Endometrial microvascular endothelial cells (primary cell): ENCODE results near the gene NR6A1. TPM values are rescaled to one million over a fixed set of nuclear protein-coding genes. Genes with fewer than 3 reads are reported as not detected.

Experiments
- in situ Hi-C: cut with HindIII; loops from 2 replicates; pipeline ENCODE4 v1.10.0; 2017; ENCODE audit warnings: low sequenced_read_pairs, low pct_unique_long_range_greater_than_20kb; ENCODE audit errors: inconsistent ontology term
- total RNA-seq: library from RNA; depleted of rRNA; stranded (reverse); fragments of >200 nt; gene quantifications from one replicate; pipeline ENCODE4 v1.2.3, GENCODE V29; 2015; ENCODE audit errors: inconsistent ontology term

Gene NR6A1
- total RNA-seq, 1 donor from 2014 or later, result 0.19 TPM

GRCh38 chr9:124615100-124615742 lies 155.9 kb downstream of the NR6A1 start:
- in situ Hi-C loops, result no loop called here

GRCh38 chr9:124613849-124614248 lies 157.3 kb downstream of the NR6A1 start:
- in situ Hi-C loops, result no loop called here

GRCh38 chr9:124611106-124611505 lies 160.0 kb downstream of the NR6A1 start:
- in situ Hi-C loops, result no loop called here

- in situ Hi-C loops, result no loop called here
Observed at GRCh38 chr9:124606027-124606426, 165.1 kb downstream of the NR6A1 start.

- in situ Hi-C loops, result no loop called here
Observed at GRCh38 chr9:124605258-124605657, 165.9 kb downstream of the NR6A1 start.

GRCh38 chr9:124602632-124603031 lies 168.5 kb downstream of the NR6A1 start:
- in situ Hi-C loops, result no loop called here

GRCh38 chr9:124602204-124602603 lies 168.9 kb downstream of the NR6A1 start:
- in situ Hi-C loops, result no loop called here

GRCh38 chr9:124600407-124600806 lies 170.7 kb downstream of the NR6A1 start:
- in situ Hi-C loops, result no loop called here

GRCh38 chr9:124599121-124599795 lies 171.9 kb downstream of the NR6A1 start:
- in situ Hi-C loops, result no loop called here

GRCh38 chr9:124598048-124598447 lies 173.1 kb downstream of the NR6A1 start:
- in situ Hi-C loops, result no loop called here

GRCh38 chr9:124596172-124596839 lies 174.8 kb downstream of the NR6A1 start:
- in situ Hi-C loops, result no loop called here

- in situ Hi-C loops, result no loop called here
Observed at GRCh38 chr9:124595743-124596142, 175.4 kb downstream of the NR6A1 start.

GRCh38 chr9:124594673-124595072 lies 176.4 kb downstream of the NR6A1 start:
- in situ Hi-C loops, result no loop called here

- in situ Hi-C loops, result no loop called here
Observed at GRCh38 chr9:124594225-124594624, 176.9 kb downstream of the NR6A1 start.

- in situ Hi-C loops, result no loop called here
Observed at GRCh38 chr9:124593651-124594058, 177.5 kb downstream of the NR6A1 start.

GRCh38 chr9:124593200-124593599 lies 177.9 kb downstream of the NR6A1 start:
- in situ Hi-C loops, result no loop called here

- in situ Hi-C loops, result no loop called here
Observed at GRCh38 chr9:124590889-124591641, 180.0 kb downstream of the NR6A1 start.

GRCh38 chr9:124584631-124585030 lies 186.5 kb downstream of the NR6A1 start:
- in situ Hi-C loops, result no loop called here

- in situ Hi-C loops, result no loop called here
Observed at GRCh38 chr9:124583134-124583533, 188.0 kb downstream of the NR6A1 start.
